Uterus (tissue), 4 donors: Measurements from ENCODE around the gene LAMB4. TPM values are rescaled to one million over a fixed set of nuclear protein-coding genes. Genes with fewer than 3 reads are reported as not detected.

Source experiments
- DNase-seq, 2 donors: peaks; one replicate each; pipeline ENCODE4 v3.0.0-alpha.2; 2019 to 2020
- H3K27ac ChIP-seq, 2 donors: fragments of 200-600 bp; sonication (generic); 1 replicate in 1 of 2; 2 replicates in 1 of 2; pipeline ENCODE4 v1.5.1; 2016 to 2018
- H3K27me3 ChIP-seq, 2 donors: fragments of 200-600 bp; sonication (generic); one replicate each; pipeline ENCODE4 v1.5.1; 2018 to 2019; ENCODE audit warnings: control low read depth in 1 of 2
- H3K36me3 ChIP-seq, 2 donors: fragments of 200-600 bp; sonication (generic); one replicate each; pipeline ENCODE4 v1.5.1; 2019; ENCODE audit warnings: control low read depth in 1 of 2
- H3K4me1 ChIP-seq, 2 donors: fragments of 200-600 bp; sonication (generic); one replicate each; pipeline ENCODE4 v1.5.1; 2018 to 2019; ENCODE audit warnings: control low read depth in 1 of 2
- H3K4me3 ChIP-seq, 2 donors: fragments of 200-600 bp; sonication (generic); 1 replicate in 1 of 2; 2 replicates in 1 of 2; pipeline ENCODE4 v1.5.1; 2018 to 2019; ENCODE audit warnings: mild to moderate bottlenecking in 1 of 2
- H3K9me3 ChIP-seq, 2 donors: fragments of 200-600 bp; sonication (generic); one replicate each; pipeline ENCODE4 v1.5.1; 2019; ENCODE audit warnings: control low read depth in 1 of 2
- CTCF ChIP-seq, 4 experiments: fragments of 200-600 bp in 2 of 4; fragments of 450-650 bp in 2 of 4; sonication (generic) in 2 of 4; IDR thresholded peaks; one replicate each; pipeline ENCODE4 v1.5.1; 2016 to 2019; ENCODE audit warnings: antibody characterized with exemption in 4 of 4, mild to moderate bottlenecking in 2 of 4, moderate library complexity in 1 of 4
- POLR2A ChIP-seq, 2 donors: fragments of 450-650 bp; IDR thresholded peaks; one replicate each; pipeline ENCODE4 v1.6.1; 2016; ENCODE audit warnings: antibody characterized with exemption in 2 of 2, mild to moderate bottlenecking in 1 of 2, moderate library complexity in 1 of 2
- intact Hi-C: fragments of 100-400 bp; cut with DNase I; formaldehyde crosslinking; loops from one replicate; pipeline ENCODE4 v1.15.1; 2023; ENCODE audit warnings: low total_unique reads
- total RNA-seq, 4 donors: library from RNA; depleted of rRNA in 3 of 4; stranded (reverse); fragments of >200 nt in 3 of 4; gene quantifications; one replicate each; pipeline versions ENCODE4 v1.1.0 to v1.2.4, GENCODE V29; 2014 to 2023
- donor health status: DM: yes; HTN: yes; CAD: no.

Gene LAMB4
- total RNA-seq, 4 donors from 2014 or later: 0.59 to 0.90 TPM; not detected in 2

DNA sequence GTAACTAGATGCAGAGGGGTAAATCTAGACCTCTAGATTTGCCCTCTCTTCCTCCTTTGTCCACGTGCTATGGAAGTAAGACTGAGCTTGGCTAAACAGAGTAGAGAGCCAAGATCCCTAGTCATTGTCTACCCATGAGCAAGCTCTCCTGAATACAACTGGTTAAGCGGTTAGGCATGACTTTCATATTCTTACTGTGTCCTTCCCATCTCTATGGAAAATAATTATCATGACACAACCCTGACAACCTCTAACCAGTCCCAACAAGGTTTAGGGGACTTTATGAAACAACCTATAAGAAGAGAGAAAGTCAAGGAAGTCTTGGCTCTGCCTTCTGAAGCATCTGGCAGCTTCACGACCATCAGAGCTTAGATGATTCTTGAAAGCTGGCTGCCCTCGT lies 7.8 kb upstream of the LAMB4 start:
- Histone ChIP-seq H3K27ac (no peak overlapping the region), H3K4me3 (no peak overlapping the region), H3K36me3 (no peaks in the 10 kb centered on the region), H3K27me3 (no peaks in the 10 kb centered on the region), H3K9me3 (no peaks in the 10 kb centered on the region), H3K4me1 (no peaks in the 10 kb centered on the region)
- intact Hi-C loops: no loop called here
- TF ChIP-seq POLR2A (IDR thresholded peaks at IDR 0.05) (no peak), CTCF (IDR thresholded peaks at IDR 0.05) (no peak)
- no peak for DNase-seq

DNA sequence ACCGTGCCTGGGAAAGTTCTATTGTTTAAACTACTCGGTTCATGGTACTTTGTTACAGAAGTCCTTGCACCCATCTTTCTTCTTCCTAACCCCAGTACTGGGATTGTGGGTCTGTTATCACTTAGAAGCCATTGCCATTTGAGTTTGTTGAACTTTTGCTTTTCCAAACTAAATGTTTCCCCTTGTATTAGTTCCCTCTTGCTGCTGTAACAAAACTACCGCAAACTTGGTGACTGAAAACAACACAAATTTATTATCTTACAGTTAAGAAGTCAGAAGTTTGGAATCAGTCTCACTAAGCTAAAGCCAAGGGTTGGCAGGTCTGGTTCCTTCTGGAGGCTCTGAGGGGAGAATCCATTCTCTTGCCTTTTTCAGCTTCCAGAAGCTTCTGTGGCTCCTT lies 6.9 kb upstream of the LAMB4 start:
- H3K4me3 ChIP-seq: no peak overlapping the region
- TF ChIP-seq POLR2A (IDR thresholded peaks at IDR 0.05) (no peak), CTCF (IDR thresholded peaks at IDR 0.05) (no peak)
- H3K4me1 ChIP-seq: no peaks in the 10 kb centered on the region
- H3K36me3 ChIP-seq: no peaks in the 10 kb centered on the region
- no peak overlapping the region for H3K27ac ChIP-seq
- no peaks in the 10 kb centered on the region for H3K27me3 ChIP-seq
- intact Hi-C loops: no loop called here
- H3K9me3 ChIP-seq: no peaks in the 10 kb centered on the region
- DNase-seq: no peak

- H3K4me3 ChIP-seq: no peak overlapping the region
- intact Hi-C loops: no loop called here
- H3K9me3 ChIP-seq: no peaks in the 10 kb centered on the region
- H3K36me3 ChIP-seq: no peaks in the 10 kb centered on the region
- no peak for DNase-seq
- H3K4me1 ChIP-seq: no peaks in the 10 kb centered on the region
- no peak overlapping the region for H3K27ac ChIP-seq
- no peak for TF ChIP-seq CTCF (IDR thresholded peaks at IDR 0.05)
- TF ChIP-seq POLR2A (IDR thresholded peaks at IDR 0.05): no peak
- H3K27me3 ChIP-seq: no peaks in the 10 kb centered on the region
Observed at GRCh38 chr7:108136191-108136688, 6.1 kb upstream of the LAMB4 start.

DNA sequence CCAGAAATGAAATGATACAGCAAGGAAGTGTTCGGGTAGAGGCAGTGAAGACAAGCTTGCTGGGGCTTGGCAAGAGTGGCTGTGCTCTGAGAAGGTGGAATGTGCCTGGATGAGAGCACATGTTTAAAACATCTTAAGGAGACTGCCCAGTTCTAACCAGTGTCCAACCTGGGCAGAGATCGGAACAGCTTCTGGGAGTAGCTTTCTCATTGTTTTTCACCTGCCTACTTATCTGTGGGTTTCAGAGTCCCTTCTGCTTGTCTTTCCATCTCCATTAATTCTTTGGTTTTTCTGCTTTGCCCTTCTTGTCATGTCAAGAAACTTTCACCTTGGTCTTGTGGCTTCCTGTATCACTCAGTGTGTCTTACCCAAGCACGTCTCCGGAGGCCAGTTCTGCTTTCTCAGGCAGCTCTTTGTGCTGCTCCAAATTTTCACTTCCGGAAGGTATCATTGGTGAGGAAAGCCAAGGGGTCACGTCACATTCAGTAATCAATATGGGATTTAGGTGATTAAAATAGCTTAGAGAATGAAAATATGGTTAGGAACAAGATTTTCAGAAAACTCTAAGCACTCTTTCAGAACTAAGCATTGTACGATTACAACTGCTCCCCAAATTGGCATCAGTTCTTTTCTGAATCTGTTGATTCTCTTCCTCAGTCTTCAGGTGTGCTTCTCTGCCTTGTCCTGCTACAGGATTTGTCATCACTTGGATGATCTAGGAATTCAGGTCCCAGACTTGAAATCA lies 5.5 kb upstream of the LAMB4 start:
- TF ChIP-seq POLR2A (IDR thresholded peaks at IDR 0.05) (no peak), CTCF (IDR thresholded peaks at IDR 0.05) (no peak)
- H3K9me3 ChIP-seq: no peaks in the 10 kb centered on the region
- no peak overlapping the region for H3K4me3 ChIP-seq
- intact Hi-C loops: no loop called here
- no peak overlapping the region for H3K27ac ChIP-seq
- no peak for DNase-seq
- no peaks in the 10 kb centered on the region for H3K27me3 ChIP-seq
- no peaks in the 10 kb centered on the region for H3K4me1 ChIP-seq
- no peaks in the 10 kb centered on the region for H3K36me3 ChIP-seq

DNA sequence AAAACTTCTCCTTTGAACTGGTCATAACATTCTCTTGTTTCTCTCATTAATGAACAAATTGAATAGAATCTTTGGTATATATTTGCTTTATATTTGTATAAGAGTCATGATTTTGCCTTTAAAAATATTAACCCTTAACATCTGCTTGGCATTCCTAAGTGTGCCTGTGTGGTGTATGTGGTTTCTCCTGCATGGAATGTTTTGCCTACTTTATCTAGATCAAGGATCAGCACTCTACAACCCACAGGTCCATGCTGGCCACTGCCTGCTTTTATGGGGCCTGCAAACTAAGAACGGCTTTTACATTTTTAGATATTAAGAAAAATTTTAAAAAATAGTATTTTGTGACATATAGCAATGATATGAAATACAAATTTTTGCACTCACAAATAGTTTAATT lies 4.3 kb upstream of the LAMB4 start:
- no peak for DNase-seq
- Histone ChIP-seq H3K9me3 (no peaks in the 10 kb centered on the region), H3K27ac (no peak overlapping the region), H3K4me1 (no peaks in the 10 kb centered on the region), H3K27me3 (no peaks in the 10 kb centered on the region), H3K4me3 (no peak overlapping the region), H3K36me3 (no peaks in the 10 kb centered on the region)
- intact Hi-C loops: no loop called here
- no peak for TF ChIP-seq CTCF (IDR thresholded peaks at IDR 0.05)
- TF ChIP-seq POLR2A (IDR thresholded peaks at IDR 0.05): no peak
